ENCODE results near the gene GADD45GIP1. TPM values are rescaled to one million over a fixed set of nuclear protein-coding genes. Genes with fewer than 3 reads are reported as not detected.

GADD45GIP1 gene
- total RNA-seq, 1 donor from 2014 or later: 32.6 TPM

DNA sequence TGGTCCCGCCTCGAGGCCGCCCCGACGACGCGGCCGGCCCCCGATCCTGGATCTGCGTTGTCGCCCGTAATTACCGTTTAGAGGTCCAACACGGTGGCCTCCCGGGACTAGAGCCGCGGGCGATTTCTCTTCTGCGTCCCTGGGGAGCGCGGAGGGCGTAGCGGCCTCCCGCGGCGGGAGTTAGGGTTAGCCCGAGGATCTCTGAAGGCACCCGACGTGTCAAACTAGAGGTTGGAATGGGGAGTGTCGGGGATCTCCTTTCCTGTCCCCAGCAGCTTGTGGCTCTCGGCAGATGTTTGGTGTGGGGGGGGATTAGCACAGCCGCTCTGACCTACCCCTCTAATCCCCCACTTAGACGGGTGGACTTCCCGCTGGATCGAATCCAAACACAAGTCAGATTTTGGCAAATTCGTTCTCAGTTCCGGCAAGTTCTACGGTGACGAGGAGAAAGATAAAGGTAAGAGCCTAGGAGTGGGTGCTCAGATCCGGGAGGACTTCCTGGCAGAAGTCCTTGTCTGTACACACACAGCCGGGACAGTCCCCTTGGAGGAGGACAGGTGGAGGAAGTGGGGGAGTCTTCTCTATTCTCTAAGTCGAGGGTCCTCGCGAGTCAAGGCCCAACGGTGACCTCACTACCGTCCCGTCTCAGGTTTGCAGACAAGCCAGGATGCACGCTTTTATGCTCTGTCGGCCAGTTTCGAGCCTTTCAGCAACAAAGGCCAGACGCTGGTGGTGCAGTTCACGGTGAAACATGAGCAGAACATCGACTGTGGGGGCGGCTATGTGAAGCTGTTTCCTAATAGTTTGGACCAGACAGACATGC lies 18.0 kb downstream of the GADD45GIP1 start:
- peak overlapping the region; percentile 84 for H3K27ac Mint-ChIP-seq
- intact Hi-C loops (cut with micrococcal nuclease): loop anchor here (1.0 to 5.0 kb wide), 4 partner anchors 48 to 212 kb away; partner anchors contain the start of genes GCDH, GET3, IER2 and JUNB
- H3K36me3 Mint-ChIP-seq (ENCODE audit: low read depth): peaks cover 57% of the 10 kb centered on the region
- no peaks in the 10 kb centered on the region for H3K27me3 Mint-ChIP-seq (ENCODE audit: low read depth)
- H3K4me3 Mint-ChIP-seq (ENCODE audit: low read depth): peak overlapping the region; percentile 99
- peaks cover 48% of the 10 kb centered on the region for H3K4me1 Mint-ChIP-seq (ENCODE audit: low read depth)
- H3K9me3 Mint-ChIP-seq: no peaks in the 10 kb centered on the region
- peak; percentile 33 for DNase-seq (ENCODE audit: low spot score)

DNA sequence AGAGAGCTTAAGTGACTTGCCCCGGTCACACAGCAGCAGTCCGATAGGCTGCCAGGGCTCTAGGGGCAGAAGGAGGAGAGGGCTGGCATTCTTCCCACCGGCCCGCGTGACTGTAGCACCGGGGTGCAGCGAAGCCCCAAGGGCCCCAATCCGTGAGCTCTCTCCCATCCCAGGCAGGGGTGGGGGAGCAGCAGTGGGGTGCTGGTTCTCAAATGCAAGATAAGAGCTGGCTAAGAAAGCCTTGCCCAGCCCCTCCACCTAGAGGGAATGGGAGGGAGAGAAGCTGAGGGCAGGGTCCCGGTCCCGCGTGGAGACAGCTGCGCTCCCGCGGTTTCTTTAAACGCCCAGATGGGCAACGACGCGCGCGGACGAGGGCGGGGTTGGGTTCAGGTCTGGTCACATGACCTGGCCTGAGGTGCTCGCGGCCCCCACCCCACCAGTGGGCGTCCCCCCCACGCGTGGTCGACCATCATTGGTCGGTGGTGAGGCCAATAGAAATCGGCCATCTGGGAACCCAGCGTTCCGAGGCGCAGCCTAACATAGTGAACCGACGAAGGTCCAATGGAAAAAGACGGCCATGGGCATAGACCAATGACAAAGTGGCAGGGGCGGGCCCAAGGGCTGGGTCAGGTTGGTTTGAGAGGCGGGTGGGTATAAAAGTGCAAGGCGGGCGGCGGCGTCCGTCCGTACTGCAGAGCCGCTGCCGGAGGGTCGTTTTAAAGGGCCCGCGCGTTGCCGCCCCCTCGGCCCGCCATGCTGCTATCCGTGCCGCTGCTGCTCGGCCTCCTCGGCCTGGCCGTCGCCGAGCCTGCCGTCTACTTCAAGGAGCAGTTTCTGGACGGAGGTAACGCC lies 18.9 kb downstream of the GADD45GIP1 start, which contains the start of gene CALR:
Gene CALR (plus strand): TSS at position 683 of the 852 bp plus-strand sequence. CDS start 71 bp downstream, at position 754.
- no peaks in the 10 kb centered on the region for H3K9me3 Mint-ChIP-seq
- DNase-seq (ENCODE audit: low spot score): peak; percentile 99
- peak within 1 kb of the TSS; percentile 84 for H3K27ac Mint-ChIP-seq
- peaks cover 54% of the 10 kb centered on the region for H3K36me3 Mint-ChIP-seq (ENCODE audit: low read depth)
- no peaks in the 10 kb centered on the region for H3K27me3 Mint-ChIP-seq (ENCODE audit: low read depth)
- intact Hi-C loops (cut with micrococcal nuclease): loop anchor here (1.0 to 5.0 kb wide), 4 partner anchors 47 to 213 kb away; partner anchors contain the start of genes GCDH, GET3, IER2 and JUNB
- H3K4me1 Mint-ChIP-seq (ENCODE audit: low read depth): peaks cover 44% of the 10 kb centered on the region
- peak within 1 kb of the TSS; percentile 99 for H3K4me3 Mint-ChIP-seq (ENCODE audit: low read depth)

DNA sequence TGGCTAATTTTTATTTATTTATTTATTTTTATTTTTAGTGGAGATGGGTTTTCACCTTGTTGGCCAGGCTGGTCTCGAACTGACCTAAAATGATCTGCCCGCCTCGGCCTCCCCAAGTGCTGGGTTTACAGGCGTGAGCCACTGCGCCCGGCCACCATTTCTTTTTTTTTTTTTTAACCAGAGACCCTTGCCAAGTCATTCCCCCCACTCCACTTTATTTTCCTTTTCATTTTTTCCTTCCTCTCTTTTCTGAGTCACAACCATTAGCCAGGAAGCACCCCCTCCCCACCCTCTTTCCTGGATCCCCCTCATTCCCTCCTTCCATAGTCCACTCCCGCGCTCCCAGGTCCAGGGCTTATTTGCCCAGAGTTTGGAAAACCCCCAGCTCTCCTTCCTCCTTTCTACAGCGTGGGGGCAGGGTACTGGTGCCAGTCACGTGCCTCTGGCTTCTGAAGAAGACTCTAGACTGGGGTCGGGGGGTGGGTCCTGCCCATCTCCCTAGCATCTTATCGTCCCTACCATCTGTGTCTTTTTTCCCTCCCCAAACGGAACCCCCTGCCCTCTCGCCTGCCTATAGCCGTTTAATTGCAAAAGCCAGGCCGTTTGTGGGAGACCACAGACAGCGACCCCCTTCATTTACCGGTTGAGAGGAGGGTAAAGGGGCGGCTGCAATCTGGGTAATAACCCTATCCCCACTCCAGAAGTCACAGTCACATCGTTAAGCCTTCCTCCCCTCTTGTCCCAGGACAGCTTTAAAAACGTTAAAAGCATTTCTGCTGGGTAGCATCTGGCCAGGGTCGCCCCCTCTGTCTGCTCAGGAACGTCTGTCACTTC lies 19.7 kb downstream of the GADD45GIP1 start:
- intact Hi-C loops (cut with micrococcal nuclease): loop anchor here (5.0 kb wide), 1 partner anchor 145 kb away; the partner anchor contains the start of gene JUNB
- H3K4me1 Mint-ChIP-seq (ENCODE audit: low read depth): peaks cover 52% of the 10 kb centered on the region
- peak overlapping the region; percentile 84 for H3K27ac Mint-ChIP-seq
- peak overlapping the region; percentile 99 for H3K4me3 Mint-ChIP-seq (ENCODE audit: low read depth)
- H3K9me3 Mint-ChIP-seq: no peaks in the 10 kb centered on the region
- DNase-seq (ENCODE audit: low spot score): no peak
- H3K27me3 Mint-ChIP-seq (ENCODE audit: low read depth): no peaks in the 10 kb centered on the region
- peaks cover 54% of the 10 kb centered on the region for H3K36me3 Mint-ChIP-seq (ENCODE audit: low read depth)

DNA sequence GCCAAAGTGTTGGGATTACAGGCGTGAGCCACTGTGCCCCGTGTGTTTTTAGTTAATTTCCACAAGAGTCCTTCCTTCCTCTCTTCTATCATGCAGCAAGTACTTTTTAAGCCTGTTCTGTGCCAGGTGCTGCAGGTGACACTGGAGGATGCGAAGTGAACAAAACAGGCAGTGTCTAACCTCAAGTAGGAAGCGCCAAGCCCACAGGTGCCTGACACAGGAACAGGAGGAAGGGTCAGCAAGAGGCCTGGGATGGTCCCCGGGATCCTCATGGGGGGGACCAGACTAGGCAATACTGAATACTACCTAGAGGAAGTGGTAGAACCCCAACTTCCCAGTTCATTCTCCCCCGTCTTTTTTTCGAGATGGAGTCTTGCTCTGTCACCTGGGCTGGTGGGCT lies 20.4 kb downstream of the GADD45GIP1 start:
- Mint-ChIP-seq H3K9me3 (no peaks in the 10 kb centered on the region), H3K4me3 (ENCODE audit: low read depth) (peak overlapping the region; percentile 6), H3K27ac (peak overlapping the region; percentile 11), H3K27me3 (ENCODE audit: low read depth) (no peaks in the 10 kb centered on the region), H3K36me3 (ENCODE audit: low read depth) (peaks cover 51% of the 10 kb centered on the region), H3K4me1 (ENCODE audit: low read depth) (peaks cover 52% of the 10 kb centered on the region)
- DNase-seq (ENCODE audit: low spot score): no peak
- intact Hi-C loops (cut with micrococcal nuclease): loop anchor here (5.0 kb wide), 1 partner anchor 144 kb away; the partner anchor contains the start of gene JUNB

DNA sequence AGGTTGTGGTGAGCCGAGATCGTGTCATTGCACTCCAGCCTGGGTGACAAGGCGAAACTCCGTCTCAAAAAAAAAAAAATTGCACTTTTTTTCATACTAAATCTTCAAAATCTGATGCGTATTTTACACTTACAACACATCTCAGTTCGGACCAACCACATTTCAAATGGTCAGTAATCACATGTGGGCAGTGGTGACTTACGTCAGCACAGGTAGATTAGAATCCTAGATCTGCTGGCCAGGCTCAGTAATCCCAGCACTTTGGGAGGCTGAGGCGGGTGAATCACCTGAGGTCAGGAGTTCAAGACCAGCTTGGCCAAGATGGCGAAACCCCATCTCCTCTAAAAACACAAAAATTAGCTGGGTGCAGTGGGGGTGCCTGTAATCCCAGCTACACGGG lies 22.0 kb downstream of the GADD45GIP1 start:
- intact Hi-C loops (cut with micrococcal nuclease): loop anchor here (5.0 kb wide), 1 partner anchor 143 kb away; the partner anchor contains the start of gene JUNB
- Mint-ChIP-seq H3K9me3 (no peaks in the 10 kb centered on the region), H3K36me3 (ENCODE audit: low read depth) (peaks cover 44% of the 10 kb centered on the region), H3K4me1 (ENCODE audit: low read depth) (peaks cover 45% of the 10 kb centered on the region), H3K4me3 (ENCODE audit: low read depth) (no peak overlapping the region), H3K27ac (no peak overlapping the region), H3K27me3 (ENCODE audit: low read depth) (no peaks in the 10 kb centered on the region)
- no peak for DNase-seq (ENCODE audit: low spot score)

DNA sequence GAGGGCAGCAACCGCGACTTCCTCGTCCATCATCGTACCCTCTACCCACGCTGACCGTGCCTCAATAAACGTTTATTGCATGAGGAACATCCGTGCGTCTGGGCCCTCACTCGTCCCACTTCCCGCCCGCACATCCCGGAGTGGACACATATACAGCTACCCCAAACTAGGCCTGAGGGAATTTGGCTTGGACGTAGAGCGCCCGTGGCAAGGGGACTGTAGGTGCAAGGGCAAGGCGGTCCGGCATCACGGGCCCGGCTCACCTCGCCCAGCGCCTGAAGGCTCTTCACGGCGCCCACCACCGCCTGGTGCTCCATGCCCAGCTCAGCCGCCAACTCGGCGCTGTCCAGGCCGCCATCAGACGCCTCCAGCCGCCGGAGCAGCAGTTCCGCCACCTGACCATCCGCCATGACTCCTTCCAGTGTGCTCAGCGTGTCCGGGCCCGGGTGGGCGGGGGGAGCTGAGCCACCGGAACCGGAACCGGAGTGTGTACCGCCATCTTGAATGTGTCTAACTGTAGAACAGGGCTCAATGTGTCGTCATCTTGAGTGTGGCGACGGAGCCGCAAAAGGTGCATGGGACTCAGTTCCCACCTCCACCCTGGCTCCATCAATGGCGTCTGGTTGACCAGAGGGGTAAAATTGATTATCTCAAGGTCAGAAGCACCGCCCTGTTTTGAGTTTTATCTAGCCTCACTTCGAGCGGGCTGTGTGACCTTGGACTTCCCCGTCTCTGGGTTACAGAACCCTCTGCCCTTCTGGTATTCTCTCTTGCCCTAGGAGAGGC lies 23.5 kb downstream of the GADD45GIP1 start, which contains the start of gene FARSA:
Gene FARSA (minus strand): TSS at position 425 of the 786 bp plus-strand sequence. CDS start 15 bp downstream, at position 410.
- Mint-ChIP-seq H3K4me3 (ENCODE audit: low read depth) (peak within 1 kb of the TSS; percentile 99), H3K36me3 (ENCODE audit: low read depth) (peaks cover 41% of the 10 kb centered on the region)

DNA sequence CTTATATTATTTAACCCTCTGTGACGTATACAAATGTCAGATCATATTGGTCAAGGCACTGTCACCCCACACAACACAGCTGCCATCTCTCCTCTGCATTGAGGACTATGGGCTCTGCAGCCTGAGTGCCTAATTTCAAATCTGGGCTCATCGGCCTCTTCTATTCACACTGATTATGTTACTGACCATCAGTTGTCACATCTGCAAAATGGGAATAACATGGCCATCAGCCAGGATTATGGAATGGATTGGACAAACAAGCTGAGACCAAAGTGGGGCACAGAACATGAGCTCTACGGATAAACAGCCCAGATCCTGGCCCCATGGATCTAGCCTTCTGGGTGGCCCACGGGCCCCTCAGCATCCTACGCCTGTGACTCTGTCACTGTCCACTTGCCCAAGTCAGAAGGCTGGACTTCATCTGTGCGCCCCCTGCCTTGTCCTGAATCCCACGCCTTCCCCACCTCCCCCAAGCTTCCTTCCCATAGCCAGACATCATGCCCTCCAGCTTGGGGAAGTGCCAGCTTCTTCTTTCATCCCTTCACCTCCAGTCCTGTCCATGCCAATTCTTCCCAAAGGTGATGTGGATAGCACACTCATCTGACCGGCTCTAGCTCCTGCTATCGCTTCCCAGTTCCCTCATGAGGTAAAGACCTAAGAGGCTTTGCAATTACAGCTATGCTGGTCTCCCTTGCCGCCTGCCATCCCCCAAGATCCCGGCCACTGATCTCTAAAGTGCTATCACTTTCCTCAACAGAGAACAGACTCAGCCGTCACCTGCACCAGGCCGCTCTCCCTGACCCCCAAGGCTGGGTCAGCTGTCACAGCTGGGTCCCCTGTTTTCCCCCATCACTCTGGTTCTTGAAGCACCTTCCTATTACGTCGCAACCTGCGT lies 24.4 kb downstream of the GADD45GIP1 start:
- H3K27ac Mint-ChIP-seq: peak overlapping the region; percentile 93
- H3K9me3 Mint-ChIP-seq: no peaks in the 10 kb centered on the region
- no peak for DNase-seq (ENCODE audit: low spot score)
- H3K36me3 Mint-ChIP-seq (ENCODE audit: low read depth): peaks cover 45% of the 10 kb centered on the region
- peak overlapping the region; percentile 99 for H3K4me3 Mint-ChIP-seq (ENCODE audit: low read depth)
- intact Hi-C loops (cut with micrococcal nuclease): loop anchor here (1.0 to 2.0 kb wide), 2 partner anchors 13 to 14 kb away; partner anchors contain the start of genes RAD23A and SYCE2
- H3K4me1 Mint-ChIP-seq (ENCODE audit: low read depth): peaks cover 30% of the 10 kb centered on the region
- H3K27me3 Mint-ChIP-seq (ENCODE audit: low read depth): no peaks in the 10 kb centered on the region

More for the DNA sequence above, 23.5 kb downstream of the GADD45GIP1 start, which contains the start of gene FARSA:
- no peaks in the 10 kb centered on the region for H3K9me3 Mint-ChIP-seq
- no peaks in the 10 kb centered on the region for H3K27me3 Mint-ChIP-seq (ENCODE audit: low read depth)
- peak; percentile 82 for DNase-seq (ENCODE audit: low spot score)
- peak within 1 kb of the TSS; percentile 93 for H3K27ac Mint-ChIP-seq
- H3K4me1 Mint-ChIP-seq (ENCODE audit: low read depth): peaks cover 35% of the 10 kb centered on the region
- intact Hi-C loops (cut with micrococcal nuclease): loop anchor here (1.0 to 2.0 kb wide), 2 partner anchors 12 to 15 kb away; partner anchors contain the start of genes RAD23A and SYCE2

DNA sequence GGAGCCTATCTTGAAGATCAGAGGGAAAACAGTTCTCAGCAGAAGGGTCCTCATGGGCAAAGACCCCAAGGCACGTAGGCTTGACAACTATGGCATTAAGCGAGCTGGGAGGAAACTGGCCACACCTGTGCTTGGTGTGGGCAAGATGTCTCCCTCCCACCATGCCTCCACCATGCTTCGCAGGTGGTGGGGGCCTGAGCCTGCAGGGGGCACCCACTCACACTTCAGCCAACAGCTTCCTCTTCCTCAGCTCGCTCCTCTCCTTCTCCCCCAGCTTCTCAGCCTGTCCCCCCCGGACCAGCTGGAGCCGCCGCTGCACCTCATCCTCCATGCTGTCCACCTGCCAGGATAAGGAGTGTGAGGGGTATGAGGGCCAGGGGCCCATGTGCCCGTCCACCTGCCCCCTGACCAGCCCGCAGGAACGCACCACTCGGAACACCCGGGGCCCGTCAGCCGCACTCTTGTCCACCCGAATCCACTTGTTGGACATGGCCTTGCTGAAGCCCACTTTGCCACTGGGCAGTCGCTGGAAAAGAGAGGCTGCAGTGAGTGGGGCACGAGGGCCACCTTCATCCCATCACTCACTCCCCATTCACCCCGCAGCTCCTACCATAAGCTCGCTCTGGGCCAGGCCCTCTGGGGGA lies 26.9 kb downstream of the GADD45GIP1 start:
- H3K4me3 Mint-ChIP-seq (ENCODE audit: low read depth): no peak overlapping the region
- H3K9me3 Mint-ChIP-seq: no peaks in the 10 kb centered on the region
- no peak overlapping the region for H3K27ac Mint-ChIP-seq
- no peaks in the 10 kb centered on the region for H3K27me3 Mint-ChIP-seq (ENCODE audit: low read depth)
- H3K36me3 Mint-ChIP-seq (ENCODE audit: low read depth): peaks cover 59% of the 10 kb centered on the region
- peaks cover 17% of the 10 kb centered on the region for H3K4me1 Mint-ChIP-seq (ENCODE audit: low read depth)
- no peak for DNase-seq (ENCODE audit: low spot score)
- intact Hi-C loops (cut with micrococcal nuclease): no loop called here

DNA sequence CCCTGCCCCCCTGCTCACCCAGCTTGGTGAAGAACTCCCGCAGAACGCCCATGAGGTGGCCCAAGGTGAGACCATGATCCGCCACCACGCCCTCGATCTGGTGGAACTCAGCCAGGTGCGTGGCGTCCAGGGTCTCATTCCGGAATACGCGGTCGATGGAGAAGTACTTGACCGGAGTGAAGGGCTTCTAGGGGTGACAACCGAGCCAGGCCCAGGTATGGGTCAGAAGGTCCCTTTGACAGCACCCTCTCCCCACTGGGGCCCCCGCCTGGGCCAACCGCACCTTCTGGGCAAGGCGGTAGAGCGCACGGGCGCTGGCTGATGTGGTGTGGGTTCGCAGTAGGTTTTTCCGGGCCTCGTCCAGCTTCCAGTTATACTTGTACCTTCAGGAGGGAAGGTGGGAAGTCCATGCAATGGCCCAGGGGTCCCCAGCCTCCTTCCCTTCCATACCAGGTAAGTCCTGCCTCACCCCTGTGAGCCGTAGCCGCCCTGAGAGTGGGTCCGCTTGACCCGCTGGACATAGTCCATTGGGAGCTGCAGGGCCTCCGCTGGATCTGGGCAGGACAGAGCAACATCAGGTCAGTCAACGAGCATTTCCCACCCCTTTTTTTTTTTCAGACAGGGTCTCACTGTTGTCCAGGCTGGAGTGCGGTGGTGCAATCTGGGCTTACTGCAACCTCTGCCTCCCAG lies 32.3 kb downstream of the GADD45GIP1 start:
- Mint-ChIP-seq H3K36me3 (ENCODE audit: low read depth) (peaks cover 69% of the 10 kb centered on the region), H3K27me3 (ENCODE audit: low read depth) (no peaks in the 10 kb centered on the region), H3K4me3 (ENCODE audit: low read depth) (no peak overlapping the region), H3K4me1 (ENCODE audit: low read depth) (peaks cover 4% of the 10 kb centered on the region), H3K9me3 (no peaks in the 10 kb centered on the region), H3K27ac (no peak overlapping the region)
- intact Hi-C loops (cut with micrococcal nuclease): no loop called here
- DNase-seq (ENCODE audit: low spot score): no peak

DNA sequence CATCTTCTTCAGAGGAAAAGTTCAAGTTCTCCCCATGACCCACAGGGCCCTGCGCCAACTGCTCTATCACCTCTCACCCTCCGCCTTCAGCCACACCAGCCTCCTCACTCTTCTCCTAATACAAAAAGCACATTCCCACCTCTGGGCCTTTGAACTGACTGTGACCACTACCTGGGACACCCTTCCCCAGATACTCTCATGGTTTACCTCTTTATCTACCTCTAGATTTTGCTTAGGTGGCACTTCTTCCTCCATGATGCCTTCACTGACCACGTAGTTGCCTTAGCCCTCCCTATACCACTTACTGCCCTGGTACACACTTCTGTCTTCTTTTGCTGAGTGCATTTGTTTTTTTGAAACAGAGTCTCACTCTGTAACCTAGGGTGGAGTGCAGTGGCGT lies 34.1 kb downstream of the GADD45GIP1 start:
- no peak overlapping the region for H3K27ac Mint-ChIP-seq
- intact Hi-C loops (cut with micrococcal nuclease): no loop called here
- DNase-seq (ENCODE audit: low spot score): no peak
- no peaks in the 10 kb centered on the region for H3K27me3 Mint-ChIP-seq (ENCODE audit: low read depth)
- peaks cover 58% of the 10 kb centered on the region for H3K36me3 Mint-ChIP-seq (ENCODE audit: low read depth)
- no peaks in the 10 kb centered on the region for H3K9me3 Mint-ChIP-seq
- H3K4me1 Mint-ChIP-seq (ENCODE audit: low read depth): peaks cover 7% of the 10 kb centered on the region
- no peak overlapping the region for H3K4me3 Mint-ChIP-seq (ENCODE audit: low read depth)
